Cardiac fibroblast (primary cell): ENCODE data around the gene CTBS.
A peak's percentile ranks its signal among the peaks of the same experiment; 100 is the strongest.

Experiments
- DNase-seq, 2 donors: peaks; one replicate each; pipeline versions ENCODE4 v3.0.0 to v3.0.0-alpha.2; 2010; ENCODE audit warnings: low read depth in 2 of 2
- H3K4me3 ChIP-seq, 2 donors: replicated peaks in 1 of 2; 1 replicate in 1 of 2; 2 replicates in 1 of 2; pipeline ENCODE4 v1.5.1; 2011; ENCODE audit warnings: low read depth in 2 of 2, low read length in 2 of 2, mild to moderate bottlenecking in 2 of 2, moderate library complexity in 1 of 2
- TF ChIP-seq, protein P1 (sequence below): IDR thresholded peaks from one replicate; pipeline ENCODE4 v1.5.1; 2011; ENCODE audit warnings: low read depth, mild to moderate bottlenecking, low read length, inconsistent platforms

Gene CTBS

DNA sequence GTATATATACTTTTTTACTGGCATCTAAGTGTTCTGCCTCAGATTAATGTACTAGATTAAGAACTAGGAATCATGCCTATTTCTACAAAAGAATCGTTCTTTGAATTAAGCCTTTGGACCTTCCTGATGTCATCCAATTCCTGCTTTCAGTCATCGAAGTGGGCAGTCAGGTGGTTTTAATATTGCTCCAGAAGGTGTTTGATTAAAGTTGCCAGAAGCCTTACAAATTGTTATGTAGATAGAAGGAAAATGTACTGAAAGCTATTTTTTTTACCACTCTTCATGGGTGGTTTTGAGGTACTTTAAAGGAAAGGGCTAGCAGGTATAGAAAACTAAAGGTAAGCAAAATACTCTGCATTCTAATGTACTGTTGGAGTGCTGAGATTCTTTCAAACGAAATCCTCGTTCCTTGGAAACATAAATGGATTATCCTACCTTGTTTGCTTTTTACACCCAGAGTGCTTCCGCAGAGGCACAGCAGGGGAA is 716 bp downstream of the CTBS start:
- H3K4me3 ChIP-seq: peak overlapping the region; percentile 55 to 59
- TF ChIP-seq, protein P1, sequence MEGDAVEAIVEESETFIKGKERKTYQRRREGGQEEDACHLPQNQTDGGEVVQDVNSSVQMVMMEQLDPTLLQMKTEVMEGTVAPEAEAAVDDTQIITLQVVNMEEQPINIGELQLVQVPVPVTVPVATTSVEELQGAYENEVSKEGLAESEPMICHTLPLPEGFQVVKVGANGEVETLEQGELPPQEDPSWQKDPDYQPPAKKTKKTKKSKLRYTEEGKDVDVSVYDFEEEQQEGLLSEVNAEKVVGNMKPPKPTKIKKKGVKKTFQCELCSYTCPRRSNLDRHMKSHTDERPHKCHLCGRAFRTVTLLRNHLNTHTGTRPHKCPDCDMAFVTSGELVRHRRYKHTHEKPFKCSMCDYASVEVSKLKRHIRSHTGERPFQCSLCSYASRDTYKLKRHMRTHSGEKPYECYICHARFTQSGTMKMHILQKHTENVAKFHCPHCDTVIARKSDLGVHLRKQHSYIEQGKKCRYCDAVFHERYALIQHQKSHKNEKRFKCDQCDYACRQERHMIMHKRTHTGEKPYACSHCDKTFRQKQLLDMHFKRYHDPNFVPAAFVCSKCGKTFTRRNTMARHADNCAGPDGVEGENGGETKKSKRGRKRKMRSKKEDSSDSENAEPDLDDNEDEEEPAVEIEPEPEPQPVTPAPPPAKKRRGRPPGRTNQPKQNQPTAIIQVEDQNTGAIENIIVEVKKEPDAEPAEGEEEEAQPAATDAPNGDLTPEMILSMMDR: no peak
- DNase-seq: peak in 1 of 2 donors; percentile 20

DNA sequence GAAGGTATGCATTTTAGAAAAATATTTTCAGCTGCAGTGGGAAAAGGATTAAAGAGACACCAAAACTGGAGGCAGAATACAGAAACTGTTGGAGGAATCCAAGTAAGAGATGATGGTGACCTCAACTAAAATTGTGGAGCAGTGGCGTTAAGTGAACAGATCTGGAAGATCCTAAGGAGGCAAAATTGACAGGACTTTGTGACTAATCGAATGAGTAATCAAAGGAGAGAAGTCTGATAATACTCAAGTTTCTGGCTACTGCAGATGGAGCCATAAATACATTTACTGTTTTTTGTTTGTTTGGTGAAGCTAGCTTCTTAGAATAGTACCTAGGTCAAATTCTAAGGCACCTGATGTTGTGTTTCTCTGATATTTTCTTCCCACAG is 3.1 kb downstream of the CTBS start:
- peak in 1 of 2 donors; percentile 42 for DNase-seq
- H3K4me3 ChIP-seq: no peak overlapping the region
- TF ChIP-seq, protein P1: no peak

- no peak overlapping the region for H3K4me3 ChIP-seq
- peak; percentile 39 to 59 for DNase-seq
- TF ChIP-seq, protein P1: no peak
Measured at GRCh38 chr1:84570436-84571149, 3.6 kb downstream of the CTBS start.

- no peak for DNase-seq
- H3K4me3 ChIP-seq: no peak overlapping the region
- TF ChIP-seq, protein P1: no peak
Measured at GRCh38 chr1:84569216-84569615, 5.0 kb downstream of the CTBS start.

DNA sequence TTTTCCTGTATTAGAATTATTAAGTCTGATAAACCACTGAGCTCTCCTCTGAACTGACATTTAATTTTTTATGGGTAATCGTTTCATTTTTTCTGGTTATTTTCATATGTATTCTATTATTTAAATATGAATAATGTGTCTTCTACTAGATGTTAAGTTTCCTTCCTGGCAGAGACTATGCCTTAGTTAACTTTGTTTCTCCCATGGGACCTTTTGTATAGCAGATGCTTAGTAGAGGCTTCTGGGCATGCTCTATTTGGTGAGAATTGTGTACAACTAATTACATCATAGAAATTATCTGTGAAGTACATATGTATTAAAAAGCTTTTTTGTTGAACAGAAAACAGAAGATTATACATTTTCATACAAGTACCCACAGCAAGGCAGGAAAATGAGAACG is 23.4 kb downstream of the CTBS start:
- TF ChIP-seq, protein P1: no peak
- no peak overlapping the region for H3K4me3 ChIP-seq
- DNase-seq: peak; percentile 45 to 50

DNA sequence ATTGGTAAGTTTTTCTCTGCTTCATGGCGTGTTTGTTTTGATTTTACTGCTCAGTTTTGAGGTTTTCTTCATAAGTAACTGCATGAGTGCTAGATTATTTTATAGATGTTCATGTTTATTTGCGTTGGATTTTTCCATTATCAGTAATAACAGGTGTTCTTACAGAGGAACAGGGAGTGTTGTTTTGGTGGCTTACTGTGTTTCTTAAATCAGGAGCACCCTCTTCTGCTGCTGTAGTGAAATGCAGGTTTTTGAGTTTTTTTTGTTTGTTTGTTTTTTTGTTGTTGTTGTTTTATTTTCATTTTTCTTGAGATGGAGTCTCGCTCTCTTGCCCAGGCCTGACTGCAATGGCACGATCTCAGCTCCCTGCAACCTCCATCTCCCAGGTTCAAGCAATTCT is 32.6 kb downstream of the CTBS start:
- TF ChIP-seq, protein P1: peak; percentile 7
- H3K4me3 ChIP-seq: no peak overlapping the region
- peak in 1 of 2 donors; percentile 16 for DNase-seq
